NCI-H2171 (cell line): ENCODE results near the gene LY6G5C.

Experiments
- DNase-seq: peaks from one replicate; lab custom pipeline; 2025; lab: John Stamatoyannopoulos, UW

The LY6G5C gene, protein sequence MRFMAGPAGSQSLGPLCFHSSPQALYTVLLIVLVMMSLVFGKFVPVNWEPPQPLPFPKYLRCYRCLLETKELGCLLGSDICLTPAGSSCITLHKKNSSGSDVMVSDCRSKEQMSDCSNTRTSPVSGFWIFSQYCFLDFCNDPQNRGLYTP

DNA sequence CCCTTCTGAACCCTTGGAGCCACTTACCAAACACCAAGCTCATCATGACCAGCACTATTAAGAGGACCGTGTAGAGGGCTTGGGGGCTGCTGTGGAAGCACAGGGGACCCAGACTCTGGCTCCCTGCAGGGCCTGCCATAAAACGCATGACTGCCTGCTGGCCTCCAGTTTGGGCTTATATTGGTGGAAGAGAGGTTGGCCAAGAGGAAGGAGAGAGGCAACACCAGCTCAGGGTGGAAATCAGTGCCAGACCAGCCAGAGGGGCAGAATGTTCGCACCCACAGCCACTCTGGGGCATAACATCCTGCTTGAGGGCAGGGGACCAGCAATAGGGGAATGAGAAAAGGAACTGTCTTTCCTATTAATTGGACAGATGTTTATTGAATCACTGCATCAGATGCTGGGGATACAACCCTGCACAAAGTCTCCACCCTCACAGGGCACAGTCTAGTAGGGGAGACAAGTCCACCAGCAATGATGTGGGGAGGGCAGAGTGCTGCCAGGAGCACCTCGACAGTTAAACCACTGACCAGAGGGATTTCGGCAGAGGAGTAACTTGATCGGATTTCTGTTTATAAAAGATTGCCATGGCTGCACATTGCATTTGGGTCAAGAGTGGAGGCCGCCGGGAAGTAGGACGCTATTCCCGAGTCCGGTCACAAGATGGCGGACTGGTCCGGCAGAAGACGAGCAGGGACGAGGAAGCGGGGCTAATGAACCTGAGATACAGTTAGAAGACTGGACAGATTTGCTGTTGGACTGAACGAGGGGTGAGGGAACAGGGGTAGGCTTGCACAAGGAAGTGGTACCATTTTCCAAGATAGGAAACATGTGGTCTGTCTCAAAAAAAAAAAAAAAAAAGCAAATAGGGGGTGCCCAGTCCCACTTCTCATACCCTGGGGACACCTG lies at the start of gene LY6G5C:
Gene LY6G5C, minus strand, starts transcription at position 842 of the 909 bp plus-strand sequence. Its CDS starts 694 bp downstream, at position 148.
- peak; percentile 57 for DNase-seq

DNA sequence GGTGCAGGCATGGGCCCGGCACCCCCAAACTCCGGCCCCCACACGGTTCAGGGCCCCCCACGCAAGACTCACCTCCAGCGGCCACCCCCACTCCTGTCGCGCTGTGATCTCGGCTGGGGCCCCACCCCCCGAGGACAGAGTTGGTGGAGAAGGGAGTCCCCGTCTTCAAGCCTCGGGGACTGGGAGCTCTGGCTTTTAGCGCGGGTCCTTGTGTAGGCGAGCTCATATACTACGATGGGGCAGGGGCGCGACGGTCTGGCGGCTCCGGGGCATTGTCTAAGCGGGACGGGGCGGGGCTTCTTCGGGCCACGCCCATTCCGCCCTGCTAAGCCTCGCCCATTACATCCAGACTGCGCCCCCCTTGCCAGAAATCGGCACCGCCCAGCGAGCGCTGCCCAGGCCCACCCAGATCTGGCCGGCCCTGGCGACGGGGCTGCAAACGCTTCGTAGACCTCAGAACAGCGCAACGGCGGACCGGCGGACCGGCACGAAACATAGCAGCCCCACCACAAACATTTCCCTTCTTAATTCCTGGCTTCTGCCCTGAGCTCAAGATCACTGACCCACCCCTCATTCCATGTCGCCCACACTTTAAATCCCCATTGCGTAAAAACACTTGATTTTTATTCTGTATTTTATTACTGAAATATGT lies 49.2 kb upstream of the LY6G5C start:
- peak; percentile 24 for DNase-seq

DNA sequence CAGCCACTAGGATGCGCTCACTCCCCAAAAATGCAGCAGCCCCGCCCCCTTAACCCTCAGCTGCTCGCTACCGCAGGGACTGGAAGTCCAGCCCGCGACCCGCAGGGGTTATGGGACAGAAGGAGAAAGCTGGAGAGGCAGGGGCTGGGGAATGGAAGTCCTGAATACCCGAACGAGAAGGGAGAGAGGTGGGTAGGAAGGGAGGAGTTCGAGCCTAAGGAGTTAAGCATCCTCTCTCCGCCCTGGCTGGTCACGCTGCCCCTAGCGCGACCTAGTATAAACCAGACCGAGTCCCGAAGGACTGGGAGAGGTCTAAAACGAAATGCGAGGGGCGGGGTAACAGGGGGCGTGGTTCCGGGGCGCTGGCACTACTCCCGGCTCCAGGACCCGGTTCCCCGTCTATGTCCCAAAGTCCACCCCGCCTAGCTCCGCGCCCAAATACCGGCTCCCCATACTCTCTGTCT lies 48.7 kb upstream of the LY6G5C start:
- peak; percentile 77 for DNase-seq

DNA sequence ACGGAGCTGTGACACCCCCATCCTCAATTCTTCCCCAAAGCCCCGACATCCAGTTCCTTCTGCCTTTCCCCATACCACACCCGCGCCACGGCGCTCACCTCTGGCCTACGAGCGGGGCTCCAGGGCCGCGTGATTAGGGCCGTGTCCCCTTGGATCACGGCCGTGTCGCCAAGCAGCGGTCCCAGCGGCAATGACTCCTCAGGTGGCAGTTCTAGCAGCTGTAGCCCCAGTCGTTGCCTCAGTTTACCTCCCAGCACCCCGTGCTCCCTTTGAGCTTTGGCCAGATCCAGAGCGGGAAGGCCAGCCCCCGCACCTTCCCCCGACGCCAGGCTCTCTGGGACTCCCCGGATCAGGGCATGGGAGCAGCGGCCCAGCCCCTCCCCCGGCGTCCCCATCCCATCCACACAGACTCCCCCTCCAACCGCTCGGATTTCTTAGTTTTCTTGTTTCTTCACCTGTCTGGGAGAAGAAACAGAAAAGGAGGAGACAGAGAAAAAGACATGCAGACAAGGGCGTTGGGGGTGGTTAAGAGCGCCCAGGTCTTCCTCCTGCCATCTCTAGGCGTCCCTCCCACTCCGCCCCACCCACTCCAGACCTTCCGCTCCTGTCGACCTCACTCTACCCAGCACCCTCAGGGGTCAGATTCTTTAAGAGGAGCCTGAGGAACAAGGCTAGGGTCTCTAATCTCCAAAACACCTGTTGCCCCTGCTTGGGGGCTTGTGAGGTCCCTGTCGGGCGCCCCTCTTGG lies 48.1 kb upstream of the LY6G5C start, which contains the start of gene DDAH2:
Gene DDAH2, minus strand, starts transcription at position 533 of the 748 bp plus-strand sequence. Its CDS starts 138 bp downstream, at position 395.
- DNase-seq = no peak

DNA sequence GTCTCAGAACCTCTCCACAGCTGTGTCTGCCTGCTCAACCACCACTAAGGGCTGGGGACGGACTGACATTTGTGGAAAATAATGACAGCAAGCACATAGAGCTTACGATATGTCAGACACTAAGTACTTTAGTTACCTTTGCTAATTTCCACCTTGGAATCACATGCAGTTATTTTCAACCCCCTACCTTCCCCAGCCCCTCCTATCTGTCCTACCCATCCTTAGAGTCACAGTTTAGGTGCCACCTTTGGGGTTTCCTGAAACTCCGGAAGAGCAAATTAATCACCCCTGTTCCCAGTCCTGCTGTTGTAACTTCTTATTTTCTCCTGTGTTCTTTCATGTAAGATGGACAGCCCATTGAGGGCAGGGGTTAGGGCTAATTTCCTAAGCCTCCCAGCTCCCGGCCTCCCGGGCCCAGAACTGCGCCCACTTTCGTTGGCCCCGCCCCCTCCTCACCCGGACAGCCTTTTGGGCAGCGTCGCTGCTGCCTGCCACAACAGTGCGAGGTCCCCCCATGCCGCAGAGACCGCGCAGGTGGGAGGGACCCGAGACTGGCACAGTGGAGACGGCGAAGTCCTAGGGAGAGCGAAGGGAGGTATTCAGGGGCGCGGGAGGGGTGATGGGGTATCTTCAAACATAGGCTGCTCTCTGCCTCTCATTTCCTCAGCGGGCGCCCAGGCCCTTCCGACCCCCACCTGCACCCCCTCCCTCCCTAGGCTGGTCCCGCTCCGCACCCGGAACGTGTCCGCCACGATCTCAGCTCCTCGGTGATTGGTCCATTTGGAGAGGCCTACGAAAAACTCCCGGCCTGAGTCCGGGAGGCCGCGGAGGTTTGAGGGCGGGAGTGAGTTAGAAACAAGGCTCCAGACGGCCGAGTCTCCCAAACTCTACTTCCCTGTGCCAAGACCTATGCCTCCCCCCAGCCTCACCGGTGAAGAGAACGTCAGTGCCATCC lies 47.1 kb upstream of the LY6G5C start:
- no peak for DNase-seq

DNA sequence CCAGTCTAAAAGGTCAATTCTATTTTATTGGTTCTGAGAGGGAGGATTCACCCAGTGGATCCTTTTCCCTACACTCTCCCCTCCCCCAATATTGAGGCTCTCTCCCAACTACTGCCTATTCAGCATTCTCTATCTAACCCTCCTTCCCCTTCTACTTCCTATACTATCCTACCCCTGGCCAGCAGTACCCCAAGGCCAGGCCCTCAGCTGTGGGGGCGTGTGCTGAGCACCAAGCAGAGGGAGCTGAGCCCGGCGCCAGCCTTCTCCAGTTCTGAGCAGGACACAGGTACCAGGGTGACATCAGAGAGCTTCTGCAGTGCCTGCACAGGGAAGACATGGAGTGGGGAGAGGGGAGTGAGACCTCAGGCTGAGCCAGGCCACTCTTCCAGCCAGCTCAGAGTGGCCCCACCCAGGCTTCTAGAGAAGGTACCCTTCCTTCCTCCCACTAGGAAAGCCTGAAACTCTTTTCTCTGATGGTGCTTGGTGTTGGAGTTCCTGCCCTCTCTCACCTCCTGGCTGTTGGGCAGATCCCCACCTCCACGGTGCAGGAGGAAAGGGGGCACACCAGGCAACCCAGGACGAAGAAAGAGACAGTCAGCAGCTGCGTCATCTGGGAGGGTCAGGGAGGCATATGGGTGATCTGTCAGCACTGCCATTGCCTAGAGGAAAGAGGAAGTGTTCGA lies 46.3 kb upstream of the LY6G5C start:
- no peak for DNase-seq

DNA sequence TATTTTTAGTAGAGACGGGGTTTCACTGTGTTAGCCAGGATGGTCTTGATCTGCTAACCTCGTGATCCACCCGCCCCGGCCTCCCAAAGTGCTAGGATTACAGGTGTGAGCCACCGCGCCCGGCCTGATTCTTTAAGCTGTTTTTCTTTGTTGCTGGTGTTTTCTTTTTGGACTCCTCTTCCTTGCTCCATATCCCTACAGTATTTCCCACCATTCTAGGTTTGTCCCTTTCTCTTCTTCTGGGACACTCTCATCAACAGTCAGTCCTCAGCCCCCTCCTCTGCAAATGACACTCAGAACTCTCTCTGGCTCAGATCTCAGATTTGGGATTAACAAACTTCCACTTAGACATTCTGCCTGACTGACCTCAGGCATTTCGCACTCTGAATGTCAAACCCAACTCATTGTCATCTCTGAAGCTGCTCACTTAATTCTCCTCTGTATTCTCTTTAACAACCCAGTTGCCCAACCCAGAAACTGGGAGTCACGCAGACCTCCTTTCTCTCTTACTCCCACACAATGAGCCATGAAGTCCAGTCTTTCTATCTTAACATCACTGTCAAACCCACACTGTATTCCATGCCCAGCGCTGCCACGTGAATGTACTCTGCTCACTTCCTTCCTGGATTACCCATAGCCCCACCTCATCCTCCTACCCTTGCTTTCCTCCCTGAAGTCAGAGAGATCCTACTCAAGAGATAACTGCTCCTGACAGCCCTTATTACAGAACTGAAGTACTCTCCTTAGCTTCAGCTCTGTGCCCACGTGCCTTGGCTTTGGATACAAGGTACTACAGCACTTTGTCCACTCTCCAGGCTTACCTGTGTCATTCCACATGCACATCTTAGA lies 44.9 kb upstream of the LY6G5C start:
- no peak for DNase-seq

DNA sequence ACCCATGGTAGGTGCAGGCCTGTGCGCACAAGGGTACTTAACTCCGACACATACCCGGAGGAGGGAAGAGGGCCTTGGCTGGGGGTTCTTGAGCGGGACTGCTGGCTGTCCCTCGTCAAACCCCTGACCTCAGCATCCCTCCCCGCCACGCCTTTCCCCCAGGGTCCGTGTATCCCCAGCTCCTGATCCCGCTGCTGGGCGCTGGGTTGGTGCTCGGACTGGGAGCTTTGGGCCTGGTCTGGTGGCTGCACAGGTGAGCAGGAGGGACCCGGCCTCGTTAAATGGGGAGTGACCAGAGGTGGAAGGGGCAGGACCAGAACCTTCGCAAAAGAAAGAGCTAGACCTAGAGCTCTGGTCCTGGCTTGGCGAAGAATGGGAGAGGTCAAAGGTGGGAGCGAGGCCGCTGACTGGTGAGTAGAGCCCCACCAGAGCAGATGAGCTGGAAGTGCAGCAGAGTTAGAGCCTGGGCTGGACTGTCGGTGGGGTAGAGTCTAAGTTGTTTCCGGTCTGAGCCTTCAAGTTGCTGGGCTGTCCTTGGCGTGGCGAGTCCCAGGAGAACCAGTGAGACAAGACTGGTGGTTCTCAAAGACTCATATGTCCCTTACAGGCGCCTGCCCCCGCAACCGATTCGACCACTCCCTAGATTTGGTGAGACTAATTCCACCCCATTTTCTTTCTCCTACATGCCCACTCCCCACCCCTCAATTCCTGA lies 43.3 kb upstream of the LY6G5C start:
- DNase-seq = no peak

DNA sequence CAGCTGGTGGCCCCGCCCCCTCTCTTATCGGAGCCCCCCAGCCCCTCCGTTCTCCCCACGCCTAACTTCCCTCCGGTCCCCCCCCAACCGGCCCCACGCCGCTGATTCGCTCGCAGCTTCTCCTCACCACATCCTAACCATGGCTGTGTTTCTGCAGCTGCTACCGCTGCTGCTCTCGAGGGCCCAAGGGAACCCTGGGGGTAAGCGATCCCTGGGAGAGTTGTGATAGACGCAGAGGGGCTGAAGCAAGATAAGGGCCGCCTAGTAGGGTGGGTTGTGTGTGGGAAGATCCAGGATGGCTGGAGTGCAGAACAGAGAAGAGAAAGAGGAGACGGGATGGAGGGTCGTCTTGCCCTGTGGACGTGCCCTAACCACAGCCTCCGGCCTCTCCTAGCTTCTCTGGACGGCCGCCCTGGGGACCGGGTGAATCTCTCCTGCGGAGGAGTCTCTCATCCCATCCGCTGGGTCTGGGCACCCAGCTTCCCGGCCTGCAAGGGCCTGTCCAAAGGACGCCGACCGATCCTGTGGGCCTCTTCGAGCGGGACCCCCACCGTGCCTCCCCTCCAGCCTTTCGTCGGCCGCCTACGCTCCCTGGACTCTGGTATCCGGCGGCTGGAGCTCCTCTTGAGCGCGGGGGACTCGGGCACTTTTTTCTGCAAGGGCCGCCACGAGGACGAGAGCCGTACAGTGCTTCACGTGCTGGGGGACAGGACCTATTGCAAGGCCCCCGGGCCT lies 42.5 kb upstream of the LY6G5C start, which contains the start of gene MPIG6B:
Gene MPIG6B, plus strand, starts transcription at position 129 of the 735 bp plus-strand sequence. Its CDS starts 11 bp downstream, at position 140.
- DNase-seq = peak; percentile 9

DNA sequence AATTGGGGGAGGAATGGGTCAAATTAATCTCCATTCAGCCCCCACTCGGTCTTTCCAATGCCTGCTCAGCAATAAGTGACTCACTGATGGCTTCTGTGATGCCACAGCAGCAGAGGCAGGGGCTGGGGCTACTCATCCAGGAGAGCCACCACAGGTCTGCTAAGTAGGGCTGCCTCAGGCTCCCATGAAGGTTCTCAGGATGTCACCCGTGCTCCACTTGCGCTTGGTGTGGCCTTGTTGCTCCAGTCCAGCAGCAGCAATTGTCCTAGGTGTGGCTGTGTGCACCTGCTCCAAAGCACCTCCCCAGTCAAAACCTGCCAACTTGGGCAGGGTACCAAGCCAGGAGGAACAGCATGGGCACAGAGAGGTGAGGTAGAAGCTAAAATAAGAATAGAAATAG lies 41.3 kb upstream of the LY6G5C start:
- DNase-seq = no peak

DNA sequence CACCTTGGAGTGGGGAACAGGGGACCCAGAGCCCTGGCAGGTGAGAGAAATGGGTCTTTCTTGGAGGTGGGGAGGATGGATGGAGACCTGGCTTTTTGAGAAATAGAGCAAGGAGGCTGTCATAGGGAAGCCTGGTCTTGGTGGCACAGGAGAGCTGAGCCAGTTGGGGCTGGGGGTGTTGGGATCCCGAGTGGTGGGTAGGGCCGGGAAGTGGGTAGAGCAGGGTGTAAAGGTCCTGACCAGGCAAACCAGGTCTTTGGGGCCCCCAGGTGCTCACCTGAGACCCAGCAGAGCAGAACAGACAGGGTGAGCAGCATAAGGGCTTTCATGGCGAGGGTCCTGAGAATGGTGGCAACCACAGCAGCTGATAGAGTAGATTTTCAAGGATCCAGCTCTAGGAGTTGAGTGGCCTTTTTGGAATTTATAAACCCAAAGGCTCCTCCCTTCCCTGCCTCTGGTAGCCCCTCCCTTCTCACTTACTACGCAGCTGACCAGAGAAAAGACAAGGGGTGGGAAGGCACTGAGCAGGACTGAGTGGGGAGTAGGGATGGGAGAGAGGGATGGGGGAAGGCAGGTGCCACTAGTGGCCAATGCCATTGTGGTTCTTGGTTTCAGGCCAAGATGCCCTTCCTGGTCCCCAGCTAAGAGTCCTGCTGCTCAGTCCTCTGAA lies 40.6 kb upstream of the LY6G5C start, which contains the start of gene LY6G6C:
Gene LY6G6C, minus strand, starts transcription at position 396 of the 670 bp plus-strand sequence. Its CDS starts 67 bp downstream, at position 329.
- no peak for DNase-seq

DNA sequence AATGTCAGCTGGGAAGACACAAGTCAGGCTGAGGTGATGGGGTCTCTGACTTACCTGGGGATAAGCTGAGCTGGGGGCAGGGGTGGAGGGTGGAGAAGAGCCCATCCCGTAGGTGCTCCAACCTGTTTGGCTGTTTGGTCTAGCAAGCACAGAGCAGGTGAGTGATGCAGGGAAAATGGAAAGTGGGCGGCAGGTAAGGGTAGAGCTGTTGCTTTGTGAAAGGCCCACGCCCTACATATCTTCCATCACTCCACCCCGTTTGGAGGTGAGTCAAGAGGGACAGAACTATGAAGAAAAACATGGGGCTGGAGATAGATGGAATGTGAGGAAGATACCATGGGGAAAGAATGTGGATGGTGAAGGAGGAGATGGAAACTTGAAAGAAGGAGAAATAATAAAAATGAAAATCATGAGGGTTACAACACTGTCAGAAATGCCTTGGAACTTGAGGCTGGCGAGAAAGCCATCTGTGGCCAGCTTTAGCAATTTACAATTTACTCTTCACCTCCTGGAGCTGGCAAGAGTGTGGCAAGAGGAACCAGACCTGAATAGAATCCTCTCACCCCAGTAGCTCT lies 39.4 kb upstream of the LY6G5C start:
- no peak for DNase-seq

DNA sequence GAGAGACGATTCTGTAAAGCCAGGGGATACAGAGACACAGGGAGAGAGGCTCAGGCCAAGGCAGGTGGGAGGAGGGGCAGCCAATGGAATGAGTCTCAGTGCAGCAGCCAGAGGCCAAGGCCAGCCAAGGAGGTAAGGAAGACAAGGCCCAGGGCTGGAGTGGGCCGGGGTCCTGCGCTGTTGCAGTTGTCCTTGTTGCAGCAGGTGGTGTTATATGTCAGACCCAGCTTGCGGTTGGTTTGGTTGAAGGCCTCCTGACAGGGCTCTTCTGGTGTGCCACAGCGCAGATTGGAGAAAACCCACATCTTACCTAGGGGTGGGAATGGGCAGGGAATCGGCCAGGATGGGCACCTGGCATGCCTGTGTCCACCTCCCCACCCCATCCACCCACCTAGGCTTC lies 38.1 kb upstream of the LY6G5C start:
- no peak for DNase-seq

DNA sequence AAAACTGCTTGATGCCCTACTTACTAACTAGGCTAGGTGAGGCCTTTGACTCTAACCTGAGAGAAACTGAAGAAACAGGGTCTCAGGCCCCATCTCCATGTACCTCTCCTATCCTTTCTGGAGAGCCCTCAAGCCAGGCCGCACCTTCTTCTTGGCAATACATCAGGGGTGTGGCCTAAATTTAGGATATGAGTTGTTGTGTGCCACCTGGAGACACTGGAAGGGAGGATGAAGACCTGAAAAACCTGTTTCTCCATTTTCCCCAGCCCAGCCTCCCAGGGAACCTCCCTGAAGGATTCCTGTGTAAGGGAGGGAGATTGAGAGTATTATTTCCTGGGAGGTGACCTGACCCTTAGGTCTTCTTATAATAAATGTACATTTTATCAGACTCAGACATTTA lies 37.4 kb upstream of the LY6G5C start:
- no peak for DNase-seq

DNA sequence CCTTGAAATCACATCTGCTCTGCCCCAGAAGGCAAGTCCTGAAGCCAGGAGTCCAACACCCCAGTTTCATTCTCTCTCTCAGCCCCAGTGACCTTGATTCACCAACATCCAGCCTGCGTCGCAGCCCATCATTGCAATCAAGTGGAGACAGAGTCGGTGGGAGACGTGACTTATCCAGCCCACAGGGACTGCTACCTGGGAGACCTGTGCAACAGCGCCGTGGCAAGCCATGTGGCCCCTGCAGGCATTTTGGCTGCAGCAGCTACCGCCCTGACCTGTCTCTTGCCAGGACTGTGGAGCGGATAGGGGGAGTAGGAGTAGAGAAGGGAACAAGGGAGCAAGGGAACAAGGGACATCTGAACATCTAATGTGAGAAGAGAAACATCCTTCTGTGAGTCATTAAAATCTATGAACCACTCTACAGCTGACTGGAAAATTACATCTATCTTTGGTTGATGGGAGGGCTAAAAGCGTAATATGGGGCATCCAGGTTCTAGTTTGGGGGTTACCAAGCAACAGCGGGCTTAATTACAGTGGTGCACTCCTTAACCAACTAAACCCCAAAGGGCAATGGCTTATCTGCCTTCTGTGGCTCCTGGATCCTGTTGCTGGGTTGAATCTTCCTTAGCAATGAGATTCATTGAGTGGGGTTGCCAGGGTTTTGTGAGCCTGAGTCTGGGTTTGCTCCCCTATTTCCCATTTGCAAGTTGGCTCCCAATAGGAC lies 36.8 kb upstream of the LY6G5C start:
- no peak for DNase-seq
